AG09319 (cell line): ENCODE results near the gene CYSLTR2.

ENCODE experiments used
- DNase-seq: peaks from one replicate; pipeline ENCODE4 v3.0.0-alpha.2; 2010; ENCODE audit warnings: low read depth; ENCODE audit errors: extremely low read depth
- TF ChIP-seq, protein P1 (sequence below): IDR thresholded peaks from 2 replicates; pipeline ENCODE4 v1.5.1; 2011; ENCODE audit warnings: low read depth, mild to moderate bottlenecking, inconsistent platforms, low read length, moderate library complexity

The CYSLTR2 gene, protein sequence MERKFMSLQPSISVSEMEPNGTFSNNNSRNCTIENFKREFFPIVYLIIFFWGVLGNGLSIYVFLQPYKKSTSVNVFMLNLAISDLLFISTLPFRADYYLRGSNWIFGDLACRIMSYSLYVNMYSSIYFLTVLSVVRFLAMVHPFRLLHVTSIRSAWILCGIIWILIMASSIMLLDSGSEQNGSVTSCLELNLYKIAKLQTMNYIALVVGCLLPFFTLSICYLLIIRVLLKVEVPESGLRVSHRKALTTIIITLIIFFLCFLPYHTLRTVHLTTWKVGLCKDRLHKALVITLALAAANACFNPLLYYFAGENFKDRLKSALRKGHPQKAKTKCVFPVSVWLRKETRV

DNA sequence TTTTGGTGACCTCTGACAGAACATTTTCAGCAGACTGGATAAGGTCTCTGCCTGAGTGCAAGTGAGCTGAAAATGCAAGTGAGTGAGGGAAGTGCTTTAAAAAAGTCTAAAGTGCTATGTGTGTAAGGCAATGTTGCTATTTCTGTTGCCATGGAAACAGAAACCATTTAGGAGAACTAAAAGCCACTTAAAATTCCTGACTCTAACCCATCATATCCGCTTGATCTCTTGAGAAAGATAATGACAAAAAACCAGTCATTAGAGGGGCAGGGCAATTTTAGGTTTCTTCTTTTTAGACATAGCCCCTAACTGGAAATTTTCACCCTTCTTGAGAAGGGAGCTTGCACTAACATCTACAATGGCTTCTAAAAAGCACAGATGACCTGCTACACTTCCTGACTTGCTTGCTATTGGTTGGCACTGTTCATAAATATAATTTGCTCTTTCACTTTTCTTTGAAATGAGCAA lies at the start of gene CYSLTR2:
Gene CYSLTR2, plus strand, starts transcription at position 458 of the 468 bp plus-strand sequence. CDS start 52,889 bp downstream, outside the sequence.
- no peak for DNase-seq
- TF ChIP-seq, protein P1, sequence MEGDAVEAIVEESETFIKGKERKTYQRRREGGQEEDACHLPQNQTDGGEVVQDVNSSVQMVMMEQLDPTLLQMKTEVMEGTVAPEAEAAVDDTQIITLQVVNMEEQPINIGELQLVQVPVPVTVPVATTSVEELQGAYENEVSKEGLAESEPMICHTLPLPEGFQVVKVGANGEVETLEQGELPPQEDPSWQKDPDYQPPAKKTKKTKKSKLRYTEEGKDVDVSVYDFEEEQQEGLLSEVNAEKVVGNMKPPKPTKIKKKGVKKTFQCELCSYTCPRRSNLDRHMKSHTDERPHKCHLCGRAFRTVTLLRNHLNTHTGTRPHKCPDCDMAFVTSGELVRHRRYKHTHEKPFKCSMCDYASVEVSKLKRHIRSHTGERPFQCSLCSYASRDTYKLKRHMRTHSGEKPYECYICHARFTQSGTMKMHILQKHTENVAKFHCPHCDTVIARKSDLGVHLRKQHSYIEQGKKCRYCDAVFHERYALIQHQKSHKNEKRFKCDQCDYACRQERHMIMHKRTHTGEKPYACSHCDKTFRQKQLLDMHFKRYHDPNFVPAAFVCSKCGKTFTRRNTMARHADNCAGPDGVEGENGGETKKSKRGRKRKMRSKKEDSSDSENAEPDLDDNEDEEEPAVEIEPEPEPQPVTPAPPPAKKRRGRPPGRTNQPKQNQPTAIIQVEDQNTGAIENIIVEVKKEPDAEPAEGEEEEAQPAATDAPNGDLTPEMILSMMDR: no peak

DNA sequence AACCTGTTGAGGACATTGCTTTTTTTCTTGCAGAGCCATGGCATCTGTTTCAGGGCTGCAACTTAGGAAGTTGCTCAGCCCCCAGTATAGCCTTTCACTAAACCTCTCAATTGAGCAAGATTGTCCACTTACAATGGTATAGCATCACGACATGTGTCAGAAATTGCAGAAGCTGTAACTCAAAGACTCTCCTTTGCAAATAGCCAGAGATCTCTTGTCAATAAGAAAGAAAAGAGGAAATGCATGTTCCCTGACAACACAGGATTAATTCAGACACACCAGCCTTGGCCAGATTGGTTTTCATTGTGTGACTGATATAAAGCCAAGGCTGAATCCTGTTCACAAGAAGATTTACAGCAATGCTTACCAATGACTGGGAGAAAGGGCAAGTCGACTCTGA lies 38.7 kb upstream of the CYSLTR2 start:
- TF ChIP-seq, protein P1: no peak

DNA sequence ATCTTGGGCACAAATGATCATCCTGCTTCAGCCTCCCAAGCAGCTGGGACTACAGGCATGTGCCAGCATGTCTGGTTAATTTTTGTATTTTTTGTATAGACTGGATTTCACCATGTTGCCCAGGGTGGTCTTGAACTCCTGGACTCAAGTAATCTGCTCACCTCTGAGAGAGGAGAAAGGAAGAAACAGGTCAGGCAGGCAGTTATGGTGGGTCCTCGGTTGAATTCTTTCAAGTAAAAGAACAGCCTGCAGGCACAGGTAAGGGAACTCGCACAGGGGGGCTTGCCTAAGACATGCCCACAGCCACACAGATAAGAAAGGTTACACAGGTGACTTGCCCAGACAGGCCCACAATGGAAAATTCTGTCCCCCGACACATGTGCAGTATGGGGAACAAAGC lies 34.8 kb upstream of the CYSLTR2 start:
- TF ChIP-seq, protein P1: no peak
- DNase-seq: no peak

More for the DNA sequence above, 38.7 kb upstream of the CYSLTR2 start:
- DNase-seq: no peak

DNA sequence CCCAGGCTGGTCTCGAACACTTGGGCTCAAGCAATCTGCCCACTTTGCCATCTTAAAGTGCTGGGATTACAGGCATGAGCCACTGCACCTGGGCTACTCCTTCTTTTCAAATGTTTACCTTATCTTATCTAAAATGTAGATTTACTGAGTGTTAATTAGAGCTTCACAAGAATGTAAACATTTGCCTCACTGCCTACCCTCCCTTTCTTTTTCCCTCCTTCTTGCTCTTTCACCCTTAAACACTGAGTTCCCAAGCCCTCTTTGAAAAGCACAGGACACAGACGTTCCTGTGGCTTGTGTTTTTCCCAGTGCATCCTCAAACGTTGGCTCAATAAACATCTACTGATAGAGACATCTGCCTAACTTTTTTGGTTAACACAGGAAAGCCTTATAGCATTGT lies 32.7 kb upstream of the CYSLTR2 start:
- TF ChIP-seq, protein P1: no peak
- no peak for DNase-seq

DNA sequence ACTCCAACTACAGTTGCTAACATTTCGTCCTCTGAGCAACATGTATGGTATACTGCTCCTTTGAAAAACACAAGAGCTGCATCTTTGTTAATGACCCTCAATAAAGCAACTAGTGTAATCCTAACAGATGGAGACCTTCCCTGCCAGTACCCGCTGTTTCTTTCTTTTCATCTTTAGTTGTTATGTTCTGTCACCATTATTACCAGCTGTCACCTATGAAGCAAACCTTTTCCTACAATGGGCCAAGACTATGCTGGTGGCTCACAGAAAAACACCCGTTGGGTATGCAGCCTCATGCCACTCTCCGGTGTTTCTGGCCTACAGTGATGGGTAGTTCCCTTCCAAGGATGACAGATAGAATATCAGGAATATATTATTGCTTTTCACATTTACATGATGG lies 29.7 kb upstream of the CYSLTR2 start:
- no peak for DNase-seq
- TF ChIP-seq, protein P1: no peak

DNA sequence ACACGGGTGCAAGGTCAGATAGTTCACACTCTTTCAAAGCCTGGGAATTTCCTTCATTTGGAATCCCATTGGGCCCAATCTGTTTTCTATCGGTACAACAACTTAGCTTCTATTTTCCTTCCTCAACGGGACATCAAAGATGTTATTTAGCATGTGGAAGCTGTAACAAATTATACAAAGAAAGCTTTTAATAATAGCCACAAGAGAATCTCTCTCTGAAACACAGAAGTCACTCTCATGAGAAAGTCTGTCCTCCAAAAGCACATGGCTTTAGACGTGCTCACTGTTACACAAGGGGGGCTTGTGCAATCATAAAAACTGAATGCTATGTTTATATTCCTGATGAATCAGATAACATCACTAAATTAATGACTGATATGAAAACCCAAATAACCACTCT lies 28.9 kb upstream of the CYSLTR2 start:
- DNase-seq: no peak
- TF ChIP-seq, protein P1: no peak

DNA sequence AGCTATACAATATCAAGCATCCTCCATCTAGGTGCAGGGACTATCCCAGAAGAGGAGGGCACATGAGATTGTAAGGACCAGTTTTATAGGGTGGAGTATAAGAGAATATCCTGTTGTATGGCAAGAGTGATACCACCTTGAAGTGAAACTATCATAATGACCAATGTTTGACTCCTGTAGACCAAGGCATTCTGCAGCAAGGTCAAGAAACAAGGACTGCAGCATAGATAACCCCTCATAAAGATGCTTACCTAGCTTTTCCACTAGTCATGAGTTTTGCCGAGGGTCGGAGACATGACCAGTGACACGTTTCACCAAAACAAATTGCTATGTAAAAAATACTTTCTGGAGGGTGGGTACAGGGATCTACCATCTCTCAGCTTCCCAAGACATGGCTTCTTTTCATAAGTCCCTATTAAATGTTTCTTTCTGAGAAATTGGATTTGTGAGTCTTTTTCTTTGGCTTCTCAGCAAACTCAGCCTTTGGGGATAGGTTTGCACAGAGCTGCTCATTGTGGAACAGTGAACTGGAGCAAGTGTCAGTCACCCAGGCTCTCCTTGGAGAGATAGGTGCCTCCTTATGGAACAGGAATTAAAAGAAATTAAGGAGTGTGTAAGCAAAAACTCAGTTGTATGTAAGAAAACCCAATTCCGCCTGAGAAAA lies 28.2 kb upstream of the CYSLTR2 start:
- no peak for DNase-seq

More for the DNA sequence above, 28.2 kb upstream of the CYSLTR2 start:
- TF ChIP-seq, protein P1: no peak
